Fibroblast of gingiva (primary cell): Measurements from ENCODE around the gene MRPS21.
"Not testable (repeated sequence)": the region's sequence is repeated elsewhere in the genome, so short reads cannot be mapped to it uniquely, and the experiment has no call there.

Experiments used
- DNase-seq: peaks from one replicate; pipeline ENCODE4 v3.0.0-alpha.2; 2011; ENCODE audit warnings: low read depth

MRPS21 gene

DNA sequence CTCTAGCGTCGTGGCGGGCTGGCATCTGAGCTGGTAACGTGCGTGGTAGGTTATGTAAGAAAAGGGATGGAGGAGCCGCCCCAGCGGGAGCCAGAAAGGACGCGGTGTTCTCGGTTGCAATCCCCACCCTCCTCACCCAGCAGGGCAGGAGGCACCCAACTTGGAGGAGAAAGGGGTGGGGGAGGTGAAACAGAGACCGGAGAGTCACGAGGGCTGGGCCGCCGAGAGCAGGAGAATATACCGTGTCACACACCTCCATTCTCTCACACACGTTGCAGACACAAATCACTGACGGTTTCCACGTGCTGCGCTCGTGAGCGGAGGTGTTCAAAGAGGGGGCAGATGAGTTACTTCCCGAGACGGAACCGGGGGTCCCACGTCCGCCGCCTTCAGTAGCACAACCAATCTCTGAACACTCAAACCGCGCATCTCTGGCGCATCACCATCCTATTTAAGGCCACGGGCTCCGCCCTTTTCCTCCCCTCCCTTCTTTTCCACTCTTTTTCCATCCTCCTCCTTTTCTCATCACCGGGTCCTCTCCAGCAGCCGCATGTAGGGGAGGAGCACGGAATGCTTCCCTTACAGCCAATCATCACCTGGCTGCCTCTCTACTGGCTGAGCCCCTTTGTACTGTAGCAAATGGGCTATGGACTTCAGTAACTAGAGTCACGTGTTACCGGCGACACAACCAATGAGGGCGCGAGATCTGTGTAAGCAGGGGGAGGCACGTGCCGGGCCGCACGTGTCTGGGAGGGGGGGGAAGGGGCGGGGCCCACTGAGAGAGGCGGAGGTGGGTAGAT lies 11.7 kb upstream of the MRPS21 start, which contains the start of gene CIART:
CIART (plus strand) TSS at position 797 of the 800 bp plus-strand sequence. CDS start 714 bp downstream, outside the sequence.
- peak; percentile 97 for DNase-seq

DNA sequence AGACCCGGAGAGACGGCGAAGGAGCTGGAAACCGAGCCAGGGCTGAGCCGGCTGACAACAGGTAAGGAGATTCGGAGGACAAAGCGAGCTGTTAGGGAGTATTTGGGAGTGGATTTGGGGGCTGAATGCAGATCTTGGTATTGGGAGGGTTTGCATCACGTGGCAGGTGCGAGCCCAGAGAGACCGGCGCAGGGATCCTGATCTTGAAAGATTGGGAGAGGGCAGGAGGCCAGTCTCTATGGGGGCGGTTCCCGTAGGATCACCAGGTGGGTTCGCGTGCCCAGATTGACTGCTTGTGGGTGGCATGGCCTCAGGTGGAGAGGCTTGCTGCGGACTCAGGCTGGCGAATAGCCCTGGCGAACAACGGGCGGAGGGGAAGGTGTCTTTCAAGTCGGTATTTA lies 11.1 kb upstream of the MRPS21 start:
- DNase-seq, result no peak

DNA sequence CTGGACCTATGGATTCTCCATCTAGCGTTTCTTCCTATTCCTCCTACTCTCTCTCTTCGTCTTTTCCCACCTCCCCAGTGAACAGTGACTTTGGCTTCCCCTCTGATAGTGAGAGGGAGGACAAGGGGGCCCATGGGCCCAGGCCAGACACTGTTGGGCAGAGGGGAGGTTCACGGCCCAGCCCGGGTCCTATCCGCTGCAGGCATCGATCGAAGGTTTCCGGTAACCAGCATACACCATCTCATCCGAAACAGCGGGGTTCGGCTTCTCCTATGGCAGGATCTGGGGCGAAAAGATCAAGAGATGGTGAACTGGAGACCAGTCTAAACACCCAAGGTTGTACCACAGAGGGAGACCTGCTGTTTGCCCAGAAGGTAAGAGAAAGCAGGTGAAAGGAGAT lies 10.4 kb upstream of the MRPS21 start:
- DNase-seq, result no peak

DNA sequence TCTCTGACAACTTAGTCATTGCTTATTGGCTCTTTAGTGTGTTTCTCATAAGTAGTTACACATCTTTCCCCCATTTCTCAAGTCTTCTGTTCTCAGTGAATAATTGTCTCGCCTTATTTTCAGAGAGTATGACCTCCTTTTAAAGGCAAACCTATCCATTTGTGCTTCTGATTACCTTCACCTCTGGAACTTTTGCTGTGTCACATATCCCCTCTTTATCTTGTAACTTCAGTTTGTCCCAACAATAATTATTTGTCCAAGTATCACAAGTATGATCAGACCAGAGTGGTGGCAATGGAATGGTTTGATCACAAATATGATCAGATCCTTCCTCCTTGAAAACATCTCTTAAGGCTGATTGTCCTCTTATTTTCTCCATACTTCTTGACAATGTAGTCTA lies 5.3 kb upstream of the MRPS21 start:
- DNase-seq, result no peak

DNA sequence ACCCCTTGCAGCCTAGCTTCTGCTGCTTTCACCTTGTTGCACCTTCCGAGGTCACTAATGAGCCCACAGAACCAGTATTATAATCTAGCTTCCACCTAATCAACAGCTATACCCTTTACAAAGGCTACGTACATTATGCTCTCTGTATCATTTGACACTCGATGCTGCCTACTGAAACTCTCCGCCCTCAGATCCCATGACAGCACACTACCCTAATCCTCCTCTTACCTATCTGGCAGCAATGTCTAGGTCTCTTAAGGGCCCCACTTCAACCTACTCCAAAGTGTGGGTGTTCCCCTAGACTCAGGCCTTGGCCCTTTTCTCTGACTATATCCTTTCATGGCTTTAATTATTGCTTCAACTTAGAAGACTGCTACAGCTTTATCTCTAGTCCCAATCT lies 4.8 kb upstream of the MRPS21 start:
- no peak for DNase-seq

DNA sequence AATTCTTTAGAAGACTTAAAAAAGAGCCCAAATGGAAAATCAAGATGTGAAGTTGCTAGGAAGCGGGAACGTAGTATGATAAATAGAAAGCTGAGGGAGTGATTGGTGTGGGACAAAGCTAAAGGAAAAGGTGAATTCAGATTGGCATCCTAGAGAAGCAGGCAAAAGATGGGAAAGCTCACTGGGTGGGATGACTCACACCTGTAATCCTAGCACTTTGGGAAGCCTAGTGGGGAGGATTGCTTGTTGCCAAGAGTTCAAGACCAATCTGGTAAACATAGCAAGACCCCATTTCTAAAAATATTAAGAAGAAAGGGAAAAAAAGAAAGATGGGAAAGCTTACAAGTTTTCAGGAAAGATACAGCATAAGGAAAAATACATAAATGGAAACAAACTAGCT lies 1.8 kb downstream of the MRPS21 start:
- no peak for DNase-seq

DNA sequence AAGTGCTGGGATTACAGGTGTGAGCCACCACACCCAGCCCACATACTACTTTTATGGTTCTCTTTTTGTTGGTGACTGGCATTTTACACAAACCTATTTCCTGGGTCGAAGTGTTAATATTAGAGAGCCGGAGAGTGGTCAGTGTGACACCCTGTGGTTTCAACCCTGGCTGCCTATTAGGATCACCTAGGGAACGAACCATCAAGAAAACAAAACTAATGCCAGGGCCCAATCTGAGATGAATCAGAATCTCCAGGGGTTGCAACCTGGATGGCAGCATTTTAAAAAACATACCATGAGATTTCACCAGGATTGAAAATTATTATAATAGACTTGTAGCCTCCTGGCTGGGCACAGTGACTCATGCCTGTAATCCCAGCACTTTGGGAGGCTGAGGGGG lies 6.1 kb downstream of the MRPS21 start:
- no peak for DNase-seq

DNA sequence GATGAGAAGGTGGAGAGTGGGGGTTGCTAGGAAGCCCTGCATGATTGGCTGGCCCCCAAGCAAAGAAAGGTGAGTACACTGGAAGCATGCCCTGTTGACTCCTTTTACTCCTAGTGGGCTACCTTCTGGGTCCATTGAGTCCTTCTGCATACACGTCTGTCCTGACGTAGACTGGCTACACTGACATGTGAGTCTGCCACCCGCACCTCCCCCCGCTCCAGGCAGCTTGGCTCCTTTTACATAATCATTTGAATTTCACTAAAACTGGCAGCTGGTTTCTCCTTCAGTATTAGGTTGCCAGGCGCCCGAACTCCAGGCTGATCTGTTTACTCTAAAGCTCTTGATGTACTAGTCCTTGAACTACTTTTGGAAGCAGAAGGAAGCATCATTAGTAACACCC lies 8.7 kb downstream of the MRPS21 start:
- DNase-seq, result no peak

DNA sequence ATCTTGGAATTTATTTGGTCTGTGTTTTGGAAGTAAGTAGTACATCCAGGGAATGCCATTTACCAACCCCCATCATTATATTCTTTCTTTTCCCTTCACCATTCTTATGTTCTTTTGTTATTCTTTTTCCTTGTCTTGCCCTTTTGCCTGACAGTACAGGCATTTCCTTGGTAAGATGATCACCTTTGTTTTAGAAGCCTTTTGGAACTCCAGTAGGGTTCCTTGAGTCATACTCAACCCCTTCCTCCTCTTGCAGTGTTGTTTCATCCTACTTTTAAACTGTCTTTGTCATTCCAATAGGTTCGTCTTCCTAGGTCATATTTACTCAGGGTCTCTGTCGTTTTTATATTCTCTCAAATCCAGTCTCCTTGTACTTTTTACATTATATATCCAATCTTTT lies 9.2 kb downstream of the MRPS21 start:
- DNase-seq, result no peak

DNA sequence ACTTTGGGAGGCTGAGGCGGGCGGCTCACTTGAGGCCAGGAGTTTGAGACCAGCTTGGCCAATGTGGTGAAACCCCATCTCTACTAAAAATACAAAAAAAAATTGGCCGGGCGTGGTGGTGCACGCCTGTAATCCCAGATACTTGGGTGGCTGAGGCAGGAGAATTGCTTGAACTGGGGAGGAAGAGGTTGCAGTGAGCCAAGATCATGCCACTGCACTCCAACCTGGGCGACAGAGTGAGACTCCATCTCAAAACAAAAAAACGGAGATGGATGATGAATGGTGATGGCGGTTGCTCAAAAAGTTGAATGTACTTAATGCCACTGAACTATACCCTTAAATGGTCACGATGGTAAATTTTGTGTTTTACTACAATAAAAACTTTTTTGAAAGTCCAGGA lies 14.9 kb downstream of the MRPS21 start:
- DNase-seq, result not testable (repeated sequence)

DNA sequence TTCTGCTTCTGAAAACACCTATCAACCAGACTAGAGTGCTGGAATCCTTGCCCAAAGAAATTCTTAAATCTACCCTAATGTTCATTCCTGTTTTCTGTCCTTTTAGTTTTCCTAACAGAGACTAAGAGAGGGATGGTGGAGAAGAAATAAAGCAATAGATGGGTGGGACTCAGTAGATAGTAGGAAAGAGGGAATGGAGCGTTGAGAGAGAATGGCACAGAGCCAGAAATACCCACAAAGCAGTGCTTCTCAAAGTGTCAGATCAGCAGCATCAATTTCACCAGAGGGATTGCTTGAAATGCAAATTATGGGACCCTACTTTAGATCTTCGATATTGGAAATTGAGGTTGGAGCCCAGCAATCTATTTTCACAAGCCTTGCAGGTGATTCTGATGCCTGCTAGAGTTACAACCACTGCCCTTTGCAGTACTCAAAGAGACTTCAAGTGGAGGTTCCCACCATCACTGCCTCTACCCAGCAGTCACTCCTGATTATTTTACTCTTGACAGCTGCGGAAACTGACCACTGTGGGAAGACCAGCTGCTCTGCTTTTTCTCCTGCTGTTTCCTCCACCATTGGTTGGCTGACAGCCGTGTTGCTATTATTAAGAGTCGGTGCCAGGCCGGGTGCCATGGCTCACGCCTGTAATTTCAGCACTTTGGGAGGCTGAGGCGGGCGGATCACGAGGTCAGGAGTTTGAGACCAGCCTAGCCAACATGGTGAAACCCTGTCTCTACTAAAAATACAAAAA lies 16.3 kb downstream of the MRPS21 start:
- DNase-seq, result no peak

DNA sequence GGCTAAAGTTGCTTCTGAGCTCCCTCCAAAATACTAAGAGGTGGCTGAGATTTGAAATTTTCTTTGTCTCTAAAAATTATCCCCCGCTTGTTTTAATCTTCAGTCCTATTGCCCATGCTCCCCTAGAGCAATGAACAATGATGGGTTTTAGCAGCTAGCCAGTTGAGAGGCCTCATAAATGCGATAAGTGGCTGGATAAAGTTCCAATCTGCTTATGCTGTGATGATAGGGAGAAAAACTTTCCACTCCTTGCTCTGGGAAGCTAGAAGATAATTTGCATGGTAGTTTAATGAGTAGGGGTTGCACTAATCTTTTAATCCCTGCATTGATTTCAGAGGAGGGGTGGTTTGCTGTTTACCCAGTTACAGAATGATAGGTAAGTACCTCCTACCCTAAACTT lies 18.1 kb downstream of the MRPS21 start:
- no peak for DNase-seq

DNA sequence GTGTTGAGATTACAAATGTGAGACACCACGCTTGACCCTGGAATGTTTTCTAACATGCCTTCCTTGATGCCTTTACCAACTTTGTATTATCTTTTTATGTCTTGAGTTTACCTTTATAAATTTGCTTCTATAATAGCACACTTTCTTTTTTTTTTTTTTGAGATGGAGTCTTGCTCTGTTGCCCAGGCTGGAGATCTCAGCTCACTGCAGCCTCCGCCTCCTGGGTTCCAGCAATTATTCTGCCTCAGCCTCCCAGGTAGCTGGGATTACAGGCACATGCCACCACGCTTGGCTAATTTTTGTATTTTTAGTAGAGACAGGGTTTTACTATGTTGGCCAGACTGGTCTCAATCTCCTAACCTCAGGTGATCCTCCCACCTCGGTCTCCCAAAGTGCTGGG lies 21.0 kb downstream of the MRPS21 start:
- DNase-seq, result not testable (repeated sequence)

DNA sequence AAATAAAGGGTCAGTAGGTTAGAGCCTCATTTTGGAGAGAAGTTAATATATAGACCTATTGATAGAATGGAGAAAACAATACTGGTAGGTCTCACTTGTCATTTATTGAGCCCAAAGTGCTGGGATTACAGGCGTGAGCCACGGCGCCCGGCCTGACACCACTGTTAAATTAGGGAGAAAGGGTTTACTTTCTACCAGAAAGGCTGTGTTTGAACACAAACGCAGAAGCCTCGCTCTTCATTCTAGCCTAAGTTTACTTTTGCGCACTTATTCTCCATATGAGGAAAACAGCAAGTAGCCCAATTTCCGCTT lies 27.0 kb downstream of the MRPS21 start:
- no peak for DNase-seq

DNA sequence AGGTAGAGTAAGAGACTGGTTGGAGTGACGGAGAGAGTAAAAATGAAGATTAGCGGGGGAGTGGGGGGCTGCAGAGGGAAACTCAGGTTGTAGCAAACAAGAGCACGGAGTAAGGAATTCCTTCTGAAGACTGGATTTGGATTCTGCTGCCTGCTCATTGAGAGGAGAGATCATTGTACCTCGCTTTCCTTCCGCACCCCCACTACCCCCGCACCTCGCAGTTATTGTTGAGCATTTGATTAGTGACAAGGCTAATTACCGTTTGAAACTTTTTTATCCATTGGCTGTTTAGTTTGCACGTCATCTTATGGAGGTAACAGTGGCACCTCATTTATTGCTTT lies 28.1 kb downstream of the MRPS21 start:
- DNase-seq, result no peak

DNA sequence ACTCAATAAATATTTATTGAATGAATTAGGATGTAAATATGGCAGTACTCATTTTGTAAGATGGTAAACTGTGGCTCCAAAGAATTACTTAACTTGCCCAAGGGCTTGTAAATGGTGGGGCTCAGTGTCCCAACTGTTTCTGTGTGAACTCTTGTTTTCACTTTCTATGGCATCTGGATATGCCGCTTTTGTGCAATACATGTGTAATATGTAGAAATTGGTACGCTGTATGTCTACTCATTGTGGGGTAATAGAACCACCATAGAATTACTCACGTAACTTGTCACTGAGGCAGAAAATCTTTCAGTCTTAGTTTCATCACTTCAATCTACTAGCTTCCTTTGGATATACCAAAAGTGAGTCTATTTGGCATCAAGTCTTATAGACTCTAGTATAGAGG lies 28.6 kb downstream of the MRPS21 start:
- DNase-seq, result peak; percentile 28

DNA sequence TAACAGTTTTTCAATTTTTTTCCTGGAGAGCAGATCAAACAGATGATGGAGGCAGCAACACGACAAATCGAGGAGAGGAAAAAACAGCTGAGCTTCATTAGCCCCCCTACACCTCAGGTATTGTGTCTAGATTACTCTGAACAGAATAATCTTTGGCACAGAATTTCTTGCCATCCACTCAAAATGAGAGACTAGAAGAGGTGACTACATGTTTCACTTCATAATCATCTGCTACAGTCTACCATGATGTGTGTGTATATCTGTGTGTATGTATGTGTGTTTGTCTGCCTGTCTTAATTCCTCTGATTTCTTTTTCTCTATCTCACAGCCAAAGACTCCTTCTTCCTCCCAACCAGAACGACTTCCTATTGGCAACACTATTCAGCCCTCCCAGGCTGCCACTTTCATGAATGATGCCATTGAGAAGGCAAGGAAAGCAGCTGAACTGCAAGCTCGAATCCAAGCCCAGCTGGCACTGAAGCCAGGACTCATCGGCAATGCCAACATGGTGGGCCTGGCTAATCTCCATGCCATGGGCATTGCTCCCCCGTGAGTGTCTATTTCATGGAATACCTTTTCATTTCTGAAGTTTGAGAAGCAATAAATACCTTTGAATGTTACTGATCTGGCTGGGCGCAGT lies 39.1 kb downstream of the MRPS21 start:
- DNase-seq, result no peak

DNA sequence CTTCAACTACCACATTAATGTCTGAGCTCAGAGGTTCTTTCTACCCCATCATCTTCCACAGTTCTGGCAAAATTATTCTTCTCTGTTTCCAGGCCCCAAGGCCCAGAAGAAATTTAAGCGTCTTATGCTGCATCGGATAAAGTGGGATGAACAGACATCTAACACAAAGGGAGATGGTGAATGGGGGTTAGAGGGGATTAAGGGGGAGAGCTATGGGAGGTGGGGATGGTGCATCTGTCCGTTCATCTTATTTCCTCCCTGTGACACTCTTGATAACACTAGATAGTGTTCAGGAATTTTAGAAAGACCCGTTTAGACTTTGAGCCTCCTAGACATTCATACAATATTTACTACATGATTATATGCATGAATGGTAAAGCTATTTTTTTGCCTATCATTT lies 52.7 kb downstream of the MRPS21 start:
- DNase-seq, result no peak

DNA sequence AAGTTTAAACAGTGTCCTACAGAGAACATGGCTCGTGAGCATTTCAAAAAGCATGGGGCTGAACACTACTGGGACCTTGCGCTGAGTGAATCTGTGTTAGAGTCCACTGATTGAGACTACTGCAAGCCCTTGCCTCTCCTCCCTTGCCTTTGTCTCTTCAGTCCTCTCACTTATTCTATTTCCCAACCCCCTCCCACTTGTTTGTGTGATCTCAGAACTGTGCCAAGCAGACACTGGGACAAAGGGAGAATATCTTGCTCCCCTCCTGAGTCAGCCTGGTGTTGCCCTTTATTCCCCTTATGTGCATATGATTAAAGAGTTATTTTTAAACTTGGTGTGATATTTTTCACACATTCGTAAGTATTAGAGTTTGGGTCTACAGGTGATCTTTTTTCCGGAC lies 59.2 kb downstream of the MRPS21 start:
- DNase-seq, result no peak
